Stimulated activated CD8-positive, alpha-beta memory T cell treated with anti-CD3 and anti-CD28 coated beads, Interleukin-7, amount 100 ng/mL, for 1 hour (primary cell): ENCODE results near the gene ABCG2.
"Not testable (repeated sequence)": the region's sequence is repeated elsewhere in the genome, so short reads cannot be mapped to it uniquely, and the experiment has no call there.

ENCODE experiments used
- DNase-seq, 2 donors: peaks; one replicate each; pipeline ENCODE4 v3.0.0-alpha.2; 2020; ENCODE audit warnings: low read depth in 2 of 2

Gene ABCG2

GRCh38 chr4:88166608-88167007 lies 8.2 kb upstream of the ABCG2 start:
- DNase-seq = no peak

- DNase-seq = no peak
These were observed 4.9 kb upstream of the ABCG2 start for GRCh38 chr4:88163336-88163735.

GRCh38 chr4:88162626-88163025 lies 4.2 kb upstream of the ABCG2 start:
- DNase-seq = no peak

GRCh38 chr4:88159229-88159725 lies 838 bp upstream of the ABCG2 start:
- no peak for DNase-seq

GRCh38 chr4:88158038-88158488 lies 376 bp downstream of the ABCG2 start:
- DNase-seq = no peak

GRCh38 chr4:88152331-88152730 lies 6.1 kb downstream of the ABCG2 start:
- DNase-seq = not testable (repeated sequence)

GRCh38 chr4:88148560-88148959 lies 9.9 kb downstream of the ABCG2 start:
- DNase-seq = no peak

- DNase-seq = no peak
These were observed 10.6 kb downstream of the ABCG2 start for GRCh38 chr4:88147799-88148217.

GRCh38 chr4:88146891-88147290 lies 11.5 kb downstream of the ABCG2 start:
- no peak for DNase-seq

- DNase-seq = no peak
These were observed 13.6 kb downstream of the ABCG2 start for GRCh38 chr4:88144866-88145300.

- no peak for DNase-seq
These were observed 14.4 kb downstream of the ABCG2 start for GRCh38 chr4:88144048-88144447.

- DNase-seq = no peak
These were observed 14.9 kb downstream of the ABCG2 start for GRCh38 chr4:88143504-88143903.

GRCh38 chr4:88138561-88138960 lies 19.9 kb downstream of the ABCG2 start:
- no peak for DNase-seq

GRCh38 chr4:88137112-88137511 lies 21.3 kb downstream of the ABCG2 start:
- DNase-seq = no peak

- DNase-seq = no peak
These were observed 22.2 kb downstream of the ABCG2 start for GRCh38 chr4:88136249-88136648.

GRCh38 chr4:88135356-88135663 lies 23.1 kb downstream of the ABCG2 start:
- DNase-seq = no peak

GRCh38 chr4:88134536-88135355 lies 23.7 kb downstream of the ABCG2 start:
- DNase-seq = no peak

- DNase-seq = no peak
These were observed 24.3 kb downstream of the ABCG2 start for GRCh38 chr4:88134111-88134510.

- no peak for DNase-seq
These were observed 27.7 kb downstream of the ABCG2 start for GRCh38 chr4:88130544-88131305.

GRCh38 chr4:88130003-88130402 lies 28.4 kb downstream of the ABCG2 start:
- DNase-seq = no peak

GRCh38 chr4:88122260-88122659 lies 36.2 kb downstream of the ABCG2 start:
- not testable (repeated sequence) for DNase-seq

GRCh38 chr4:88119943-88120342 lies 38.5 kb downstream of the ABCG2 start:
- no peak for DNase-seq

GRCh38 chr4:88115587-88115986 lies 42.9 kb downstream of the ABCG2 start:
- no peak for DNase-seq
